ENCODE results near the gene DNAJC24. TPM values are rescaled to one million over a fixed set of nuclear protein-coding genes. Genes with fewer than 3 reads are reported as not detected.
"Not testable (repeated sequence)": the region's sequence is repeated elsewhere in the genome, so short reads cannot be mapped to it uniquely, and the experiment has no call there.

The DNAJC24 gene, protein sequence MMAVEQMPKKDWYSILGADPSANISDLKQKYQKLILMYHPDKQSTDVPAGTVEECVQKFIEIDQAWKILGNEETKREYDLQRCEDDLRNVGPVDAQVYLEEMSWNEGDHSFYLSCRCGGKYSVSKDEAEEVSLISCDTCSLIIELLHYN
- total RNA-seq (ENCODE audit: insufficient read depth, low replicate concordance), result 28.4 TPM

DNA sequence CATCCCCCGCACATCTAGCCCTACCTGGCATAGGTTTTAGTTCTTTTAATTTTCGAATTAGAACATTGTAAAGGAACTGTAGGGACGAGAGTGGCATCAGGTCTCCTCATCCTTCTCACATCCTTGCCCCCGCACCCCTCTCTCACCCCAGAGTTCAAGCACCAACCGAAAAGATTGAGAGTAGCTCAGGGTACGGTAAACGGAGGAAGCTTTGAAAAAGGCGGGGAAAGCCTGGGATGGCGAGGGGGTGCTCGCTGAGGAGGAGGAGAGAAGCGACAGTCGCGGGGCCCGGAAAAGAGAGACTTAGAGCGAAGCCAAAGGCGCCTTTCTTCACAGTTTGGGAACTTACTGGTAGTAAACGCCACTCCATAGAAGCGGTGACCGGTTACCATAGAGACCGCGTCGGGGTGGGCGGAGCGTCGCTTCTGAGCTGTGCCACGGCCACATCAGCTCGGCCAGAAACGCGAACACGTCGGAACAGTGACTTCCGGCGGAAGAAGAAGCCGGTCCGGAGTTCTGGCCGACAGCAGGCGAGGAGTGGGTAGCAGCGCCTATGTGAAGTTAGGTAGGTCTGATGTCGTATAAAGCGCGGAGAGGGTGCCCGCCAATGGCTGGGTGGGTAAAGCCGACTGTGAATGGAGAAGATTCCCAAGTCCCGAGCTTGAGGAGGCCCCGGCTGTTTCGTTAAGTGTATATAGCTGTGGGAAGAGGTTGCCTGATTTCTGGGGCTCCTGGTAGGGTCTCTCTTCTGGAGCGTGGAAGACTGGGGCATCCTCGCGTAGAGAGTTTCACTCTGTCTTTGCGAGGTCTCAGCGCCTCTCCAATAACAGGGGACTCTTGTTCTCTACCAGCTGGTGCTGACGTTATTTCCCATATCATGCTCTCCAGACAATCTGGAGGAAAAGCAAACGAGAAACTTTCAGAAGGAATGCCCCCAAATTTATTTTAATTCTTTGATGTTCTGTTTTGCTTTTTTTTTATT, at the start of gene DNAJC24, which contains the start of gene DCDC1:
Gene DNAJC24 (plus strand): TSS at position 513 of the 982 bp plus-strand sequence. CDS start 889 bp downstream, outside the sequence.
Gene DCDC1 (minus strand): TSS at position 392 of the 982 bp plus-strand sequence. CDS start 41,459 bp downstream, outside the sequence.
- peak; percentile 94 for DNase-seq (ENCODE audit: low spot score)

DNA sequence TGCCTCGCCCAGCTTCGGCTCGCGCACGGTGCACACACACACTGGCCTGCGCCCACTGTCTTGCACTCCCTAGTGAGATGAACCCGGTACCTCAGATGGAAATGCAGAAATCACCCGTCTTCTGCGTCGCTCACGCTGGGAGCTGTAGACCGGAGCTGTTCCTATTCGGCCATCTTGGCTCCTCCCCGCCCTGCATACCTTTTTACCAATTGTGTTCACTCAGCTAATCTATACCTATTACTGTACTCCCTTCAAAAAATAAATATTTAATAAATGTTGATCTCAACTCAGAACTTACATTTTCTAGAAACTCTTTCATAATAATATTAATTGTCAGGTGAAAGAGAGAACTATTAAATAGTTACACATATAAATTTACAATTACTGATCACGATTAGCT, 48.2 kb upstream of the DNAJC24 start:
- DNase-seq (ENCODE audit: low spot score), result not testable (repeated sequence)

DNA sequence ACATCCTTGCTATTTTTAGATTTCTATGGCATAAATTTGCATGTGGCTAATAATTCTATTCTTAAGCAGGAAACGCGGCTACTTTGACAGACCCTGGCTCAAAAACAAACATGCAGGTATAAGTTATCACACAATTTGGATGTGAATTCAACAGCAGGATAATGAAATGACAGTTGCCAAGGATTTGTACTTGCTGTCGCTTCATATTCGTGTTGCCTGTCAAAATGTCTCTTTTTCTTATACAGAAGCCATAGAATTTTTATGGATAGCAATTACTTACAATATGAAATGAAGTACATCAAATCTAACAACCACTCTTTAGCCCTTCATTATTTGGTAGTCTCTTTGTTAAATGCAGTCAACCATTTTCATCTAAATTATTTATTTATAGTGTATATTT, 46.5 kb upstream of the DNAJC24 start:
- no peak for DNase-seq (ENCODE audit: low spot score)

DNA sequence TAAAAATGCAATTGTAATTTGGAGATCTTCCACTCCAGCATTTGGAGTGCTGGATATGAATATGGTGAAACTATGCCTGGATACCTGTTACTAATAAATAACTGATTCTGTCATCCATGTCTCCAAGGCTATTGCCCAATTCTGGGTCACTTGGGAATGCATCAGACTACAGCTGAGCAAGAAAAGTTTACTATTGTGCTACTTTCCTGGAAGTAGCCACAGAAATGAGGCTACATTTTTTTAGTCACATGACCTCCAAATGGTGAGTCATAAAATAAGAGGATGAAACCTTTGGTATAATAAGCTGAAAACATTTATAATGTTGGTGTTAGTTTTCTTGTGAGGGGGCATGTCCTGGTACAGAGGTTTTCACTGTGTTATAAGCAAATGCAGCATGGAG, 44.5 kb upstream of the DNAJC24 start:
- no peak for DNase-seq (ENCODE audit: low spot score)

DNA sequence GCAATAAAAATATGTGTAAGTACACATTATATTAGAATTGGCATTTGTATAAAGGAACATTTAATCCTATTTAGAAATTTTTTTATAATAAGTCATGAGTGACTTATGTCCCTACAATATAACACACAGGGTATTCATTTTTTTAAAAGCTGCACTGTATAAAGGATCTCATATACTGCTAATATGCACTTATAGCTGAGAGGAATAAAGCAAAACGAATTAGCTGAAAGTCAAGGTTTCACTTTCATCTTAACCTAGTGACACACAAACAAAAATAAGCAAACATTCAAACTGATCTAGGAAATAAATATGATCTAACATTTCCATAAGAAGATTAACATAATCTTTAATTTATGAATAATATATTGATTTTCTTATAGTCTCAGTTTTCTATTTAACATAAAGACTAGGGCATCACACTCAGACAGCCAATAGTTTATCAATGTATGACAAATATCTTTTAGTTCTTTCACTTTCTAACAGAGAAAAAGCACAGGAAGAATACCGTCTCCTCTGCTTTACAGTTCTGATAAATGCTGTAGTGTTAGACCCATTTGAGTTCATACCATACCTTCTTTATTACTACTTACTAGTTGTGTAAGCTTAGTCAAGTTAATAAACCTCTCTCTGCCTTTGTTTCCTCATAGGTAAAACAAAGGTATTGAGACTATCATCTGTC, 43.1 kb upstream of the DNAJC24 start:
- no peak for DNase-seq (ENCODE audit: low spot score)

DNA sequence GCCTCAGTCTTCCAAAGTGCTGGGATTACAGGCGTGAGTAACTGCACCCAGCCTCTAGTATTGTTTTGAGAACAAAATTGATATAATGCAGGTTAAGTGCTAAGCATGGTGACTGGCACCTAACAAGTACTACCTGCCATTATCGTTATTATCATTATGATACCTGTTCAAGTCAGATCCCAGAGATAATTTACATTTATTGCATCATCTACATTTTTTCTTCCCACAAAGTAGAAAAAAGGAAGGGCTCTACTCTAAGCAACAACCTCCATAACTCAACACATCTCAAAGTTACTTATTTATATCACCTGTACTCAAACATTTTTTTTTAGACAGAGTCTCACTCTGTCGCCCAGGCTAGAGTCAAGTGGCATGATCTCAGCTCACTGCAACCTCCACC, 42.2 kb upstream of the DNAJC24 start:
- no peak for DNase-seq (ENCODE audit: low spot score)

DNA sequence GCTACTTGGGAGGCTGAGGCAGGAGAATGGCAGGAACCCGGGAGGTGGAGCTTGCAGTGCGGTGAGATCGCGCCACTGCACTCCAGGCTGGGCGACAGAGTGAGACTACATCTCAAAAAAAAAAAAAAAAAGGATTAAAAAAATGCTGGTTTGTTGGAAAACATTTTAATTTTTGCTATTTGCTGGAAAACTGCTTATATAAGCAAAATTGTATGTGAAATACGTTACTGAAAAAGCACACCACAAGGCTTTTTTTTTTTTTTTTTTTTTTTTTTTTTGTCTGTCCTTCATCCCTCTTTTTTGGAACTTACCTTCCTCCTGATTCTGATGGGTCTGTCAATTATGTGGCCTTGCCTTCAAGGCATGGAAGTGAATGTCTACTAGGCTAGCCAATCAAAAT, 41.0 kb upstream of the DNAJC24 start:
- no peak for DNase-seq (ENCODE audit: low spot score)

DNA sequence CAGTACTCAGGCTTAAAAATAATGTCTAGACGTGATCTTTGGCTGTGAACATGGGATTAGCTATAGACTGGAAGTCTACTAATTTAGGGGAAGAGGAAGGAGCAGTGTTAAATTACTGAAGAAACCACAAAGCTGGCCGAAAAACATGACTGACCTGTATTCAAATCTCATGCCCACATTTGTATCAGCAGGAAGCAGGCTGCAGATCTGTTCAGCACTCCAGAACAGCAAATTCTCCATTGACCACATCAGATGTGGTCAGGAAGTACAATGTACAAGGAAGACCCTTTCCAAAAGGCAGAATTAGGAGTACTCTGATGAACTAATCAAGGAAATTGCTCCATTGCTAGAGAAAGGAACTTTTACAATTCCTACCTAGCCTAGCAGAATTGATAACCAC, 31.9 kb upstream of the DNAJC24 start:
- DNase-seq (ENCODE audit: low spot score), result no peak

DNA sequence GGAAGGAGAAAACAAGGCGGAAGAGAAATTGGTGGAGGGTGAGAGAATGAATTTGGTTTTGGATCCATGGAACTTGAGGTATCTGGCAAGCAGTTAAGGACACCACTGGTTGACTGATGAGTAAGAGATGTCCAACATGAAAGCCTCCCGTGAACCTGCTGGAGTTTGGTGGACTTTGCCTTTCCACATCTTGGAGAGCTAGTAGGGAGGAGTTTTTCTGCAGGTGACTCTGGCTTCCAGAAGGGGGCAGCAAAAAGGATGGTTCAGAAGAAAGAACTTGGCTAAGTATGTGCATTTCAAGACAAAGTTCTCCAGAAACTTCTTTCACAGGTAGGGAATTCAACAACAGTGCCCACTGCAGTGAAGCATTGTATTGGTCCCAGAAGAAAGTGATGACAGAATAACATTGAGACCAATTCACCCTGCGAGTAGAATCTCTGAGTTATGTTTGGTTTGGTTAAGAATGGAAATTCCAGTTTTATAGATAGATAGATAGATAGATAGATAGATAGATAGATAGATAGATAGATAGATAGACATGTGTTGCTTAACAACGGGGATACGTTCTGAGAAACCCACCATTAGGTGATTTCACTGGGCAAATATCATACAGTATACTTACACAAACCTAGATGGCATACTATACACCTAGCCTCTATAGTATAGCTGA, 28.6 kb upstream of the DNAJC24 start:
- DNase-seq (ENCODE audit: low spot score), result no peak

DNA sequence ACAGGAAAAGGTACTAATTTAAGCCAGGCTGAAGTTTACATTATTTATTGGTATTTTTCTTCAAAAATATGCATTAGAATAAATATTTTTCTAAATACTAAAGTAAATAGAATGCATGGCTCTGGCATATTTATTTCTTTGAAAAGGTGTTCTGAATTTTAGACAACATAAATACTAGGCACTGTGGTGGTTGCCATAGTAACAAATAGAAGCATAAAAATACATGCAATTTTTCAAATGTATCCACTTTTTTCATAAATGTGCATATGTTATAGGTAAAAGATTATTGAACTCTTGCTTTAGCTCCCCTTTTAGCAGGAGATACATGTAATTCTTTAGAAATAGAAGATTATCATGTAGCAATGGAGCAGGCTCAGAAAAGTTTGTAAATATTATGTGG, 18.5 kb upstream of the DNAJC24 start:
- no peak for DNase-seq (ENCODE audit: low spot score)

DNA sequence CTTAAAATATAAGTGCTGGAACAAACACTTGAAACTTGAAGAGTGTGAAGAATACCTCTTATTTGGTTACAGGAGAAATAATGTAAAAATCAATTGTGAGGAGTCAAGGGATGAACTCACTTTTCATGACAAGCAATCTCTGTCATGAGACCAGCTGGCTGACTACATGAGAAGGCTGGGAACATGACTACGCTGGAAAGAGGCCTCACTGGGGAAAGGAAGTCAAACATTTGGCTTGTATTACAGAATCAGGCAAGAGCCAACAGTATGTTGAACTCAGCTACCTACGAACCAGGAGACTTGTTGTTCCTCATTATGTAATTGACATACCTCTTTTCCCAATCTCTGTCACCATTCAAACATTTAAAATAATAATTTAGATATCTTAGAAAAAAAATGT, 14.5 kb upstream of the DNAJC24 start:
- no peak for DNase-seq (ENCODE audit: low spot score)

DNA sequence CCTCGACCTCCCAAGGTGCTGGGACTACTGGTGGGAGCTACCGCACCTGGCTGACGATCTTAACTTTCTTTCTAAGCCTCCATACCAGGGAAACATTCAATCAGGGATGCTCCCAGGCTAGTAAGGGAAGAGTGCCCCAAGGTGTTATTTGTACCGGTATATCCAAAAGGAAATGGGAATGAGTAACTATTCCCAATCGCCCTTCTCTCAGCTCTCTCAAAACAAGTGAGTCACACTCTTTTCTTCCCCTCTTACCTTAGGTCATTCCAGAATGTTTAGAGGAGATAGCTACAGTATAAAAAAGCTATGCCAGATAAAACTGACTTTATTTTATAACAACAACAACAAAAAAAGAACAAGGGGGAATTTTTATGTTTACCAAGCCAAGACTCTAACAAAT, 13.8 kb upstream of the DNAJC24 start:
- no peak for DNase-seq (ENCODE audit: low spot score)

DNA sequence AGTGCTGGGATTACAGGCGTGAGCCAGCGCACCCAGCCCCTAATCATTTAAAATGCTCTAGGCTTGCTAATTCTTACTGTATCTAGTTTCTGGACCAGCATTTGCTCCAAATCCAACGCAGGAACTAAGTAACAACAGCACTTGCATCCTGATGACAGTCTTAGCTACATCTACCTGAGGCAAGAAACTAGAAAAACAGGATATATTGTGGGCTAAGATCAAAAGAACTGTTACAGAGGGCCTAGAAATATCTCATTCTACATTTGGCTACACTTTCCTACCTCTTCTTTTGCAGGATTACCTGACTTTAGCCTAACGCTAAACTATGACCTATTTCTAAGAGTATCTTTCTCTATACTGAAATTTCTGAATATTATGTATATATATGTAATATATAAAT, 7.9 kb upstream of the DNAJC24 start:
- peak; percentile 9 for DNase-seq (ENCODE audit: low spot score)

DNA sequence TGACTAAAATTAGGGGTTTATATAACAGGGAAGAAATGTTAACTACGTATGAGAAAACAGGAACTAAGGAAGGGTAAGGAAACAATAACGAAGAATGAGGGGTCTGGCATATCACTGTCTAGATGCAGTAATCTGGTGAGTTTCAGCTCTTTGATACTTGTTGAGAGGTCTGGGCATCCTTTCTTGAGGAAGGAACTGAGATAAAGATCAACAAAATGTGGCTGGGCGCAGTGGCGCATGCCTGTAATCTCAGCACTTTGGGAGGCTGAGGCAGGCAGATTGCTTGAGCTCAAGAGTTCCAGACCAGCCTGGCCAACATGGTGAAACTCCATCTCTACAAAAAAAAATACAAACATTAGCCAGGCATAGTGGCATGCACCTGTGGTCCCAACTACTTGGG, 2.9 kb upstream of the DNAJC24 start:
- DNase-seq (ENCODE audit: low spot score), result no peak

DNA sequence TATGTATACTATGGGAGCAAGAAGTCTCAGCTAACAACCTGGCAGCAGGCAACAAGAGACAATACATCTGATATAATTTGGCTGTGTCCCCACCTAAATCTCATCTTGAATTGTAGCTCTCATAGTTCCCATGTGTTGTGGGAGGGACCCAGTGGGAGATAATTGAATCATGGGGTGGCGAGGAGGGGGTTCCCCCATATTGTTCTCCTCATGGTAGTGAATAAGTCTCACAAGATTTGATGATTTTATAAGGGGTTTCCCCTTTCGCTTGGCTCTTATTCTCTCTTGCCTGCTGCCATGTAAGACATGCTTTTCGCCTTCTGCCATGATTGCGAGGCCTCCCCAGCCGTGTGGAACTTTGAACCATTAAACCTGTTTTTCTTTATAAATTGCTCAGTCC, 6.2 kb downstream of the DNAJC24 start:
- no peak for DNase-seq (ENCODE audit: low spot score)

DNA sequence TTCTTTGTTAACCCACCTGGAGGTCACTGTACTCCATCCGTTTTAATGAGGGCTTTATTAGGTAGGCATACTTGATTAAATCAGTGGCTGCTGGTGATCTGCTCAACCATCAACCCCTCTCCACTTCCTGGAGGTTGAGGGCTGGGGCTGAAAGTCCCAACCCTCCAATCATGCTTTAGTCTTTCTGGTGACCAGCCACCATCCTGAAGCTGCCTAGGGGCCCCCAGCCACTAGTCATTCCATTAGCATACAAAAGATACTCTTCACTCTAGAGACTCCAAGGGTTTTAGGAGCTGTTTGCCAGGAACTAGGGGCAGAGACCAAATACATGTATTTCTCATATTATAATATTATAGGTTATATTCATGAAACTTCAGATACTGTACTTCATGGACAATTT, 13.5 kb downstream of the DNAJC24 start:
- DNase-seq (ENCODE audit: low spot score), result no peak

DNA sequence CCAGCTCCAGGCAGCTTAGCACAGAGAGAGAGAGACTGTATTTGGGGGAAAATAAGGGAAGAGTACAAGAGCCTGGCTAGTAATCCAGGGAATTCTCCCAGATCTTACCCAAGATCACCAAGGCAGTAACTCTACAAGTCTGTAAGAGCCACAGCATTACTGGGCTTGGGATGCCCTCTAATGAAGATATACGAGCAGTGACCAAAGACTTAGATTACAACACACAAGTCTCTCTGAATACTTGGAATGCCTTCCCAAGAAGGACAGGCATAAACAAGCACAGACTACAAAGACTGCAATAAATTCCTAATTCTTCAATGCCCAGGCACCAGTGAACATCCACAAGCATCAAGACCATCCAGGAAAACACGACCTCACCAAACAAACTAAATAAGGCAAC, 17.7 kb downstream of the DNAJC24 start:
- DNase-seq (ENCODE audit: low spot score), result no peak

DNA sequence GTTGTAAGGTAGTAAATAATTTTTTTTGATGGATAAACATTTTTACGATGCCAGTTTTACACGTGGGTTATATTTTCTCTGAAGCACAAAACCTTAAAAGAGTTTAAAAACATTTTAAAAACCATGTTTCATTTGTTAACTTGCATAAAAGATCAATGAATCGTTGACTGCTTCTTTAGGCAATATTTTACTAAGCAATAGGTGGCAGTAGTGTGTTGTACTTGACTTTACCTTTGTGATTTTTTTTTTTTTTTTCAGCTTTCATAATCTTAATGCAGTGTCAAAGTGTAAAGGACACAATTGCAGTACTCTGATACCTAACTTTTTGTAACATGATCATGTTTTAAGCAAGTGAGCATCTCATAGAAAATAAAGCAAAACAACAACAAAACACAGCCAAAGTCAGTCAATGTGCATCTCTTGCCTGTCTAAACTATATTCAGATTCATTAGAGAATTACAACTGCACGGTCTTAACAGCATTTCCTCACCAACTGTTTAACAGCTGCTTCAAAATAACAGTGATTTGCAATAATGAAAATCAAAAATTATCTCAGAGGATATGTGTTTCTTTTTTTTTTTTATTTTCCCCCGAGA, 27.7 kb downstream of the DNAJC24 start:
- DNase-seq (ENCODE audit: low spot score), result peak; percentile 13

DNA sequence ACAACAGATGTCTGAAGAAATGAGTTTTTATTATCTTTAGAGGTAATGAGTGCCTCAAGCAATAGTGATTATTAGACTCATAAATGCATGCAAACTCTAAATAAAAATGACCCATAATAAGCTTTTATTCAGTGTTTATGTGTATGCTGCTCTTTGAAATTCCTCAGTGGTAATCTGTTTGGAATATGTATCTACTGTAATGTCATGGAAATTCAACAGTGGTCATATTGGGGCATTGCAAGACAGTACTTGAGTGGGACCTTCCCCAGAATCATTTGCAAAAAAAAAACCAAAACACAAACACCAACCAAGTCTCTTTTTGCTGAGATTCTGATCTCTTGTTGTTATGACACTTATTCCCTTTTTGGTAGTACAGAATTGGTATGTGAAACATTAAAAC, 35.0 kb downstream of the DNAJC24 start:
- no peak for DNase-seq (ENCODE audit: low spot score)

DNA sequence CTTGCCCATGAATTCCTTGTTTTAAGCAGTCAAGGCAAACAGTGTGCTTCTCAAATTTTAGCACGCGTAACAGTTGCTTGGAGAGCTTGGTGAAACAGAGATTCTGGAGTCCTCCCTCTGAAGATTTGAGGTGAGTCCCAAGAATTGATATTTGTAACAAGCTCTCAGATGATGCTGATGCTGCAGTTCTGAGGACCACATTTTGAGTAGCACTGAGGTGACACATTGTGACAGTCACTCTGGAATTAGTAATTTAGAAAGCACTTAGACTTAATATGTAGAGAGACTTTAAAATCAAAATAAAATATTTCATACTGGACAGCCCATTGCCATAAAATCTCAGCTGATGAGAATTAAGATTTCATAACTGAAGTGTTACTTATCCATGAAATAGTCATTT, 38.5 kb downstream of the DNAJC24 start:
- DNase-seq (ENCODE audit: low spot score), result no peak

DNA sequence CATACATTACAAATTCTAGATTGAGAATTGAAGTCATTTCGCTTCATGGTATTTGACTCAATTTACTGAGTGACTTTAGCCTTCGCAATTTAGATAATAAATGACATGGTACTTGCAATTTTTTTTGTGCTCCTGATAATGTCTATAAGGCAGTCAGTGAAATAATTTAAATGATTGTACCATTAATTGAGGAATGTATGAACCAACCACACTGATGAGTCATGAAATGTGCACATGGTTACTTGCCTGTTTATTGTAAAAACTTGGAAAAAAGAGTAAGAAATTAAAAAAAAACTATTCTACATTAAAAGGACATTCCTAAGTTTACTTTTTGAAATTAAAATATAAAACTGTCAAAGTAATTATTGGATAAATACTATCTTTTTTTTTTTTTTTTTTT, 43.3 kb downstream of the DNAJC24 start:
- no peak for DNase-seq (ENCODE audit: low spot score)

Data from umbilical cord (tissue), 2 donors.